HEK293T (cell line): Measurements from ENCODE around the gene SP3.

Source experiments
- CTCF ChIA-PET: fragments of 350-600 bp; formaldehyde crosslinking; extraction: SDS; loops from one replicate; lab custom pipeline; 2021; ENCODE audit warnings: antibody characterized with exemption, inconsistent platforms; lab: Yijun Ruan, JAX
- POLR2A ChIA-PET: fragments of 350-600 bp; formaldehyde crosslinking; extraction: SDS; loops from one replicate; lab custom pipeline; 2020; ENCODE audit warnings: antibody characterized with exemption, inconsistent platforms; lab: Yijun Ruan, JAX
- DNase-seq: peaks from one replicate; pipeline ENCODE4 v3.0.0; 2012; ENCODE audit warnings: mixed read lengths; ENCODE audit errors: extremely low spot score
- ARNT ChIP-seq: fragments of 450-650 bp; IDR thresholded peaks from 2 replicates; pipeline ENCODE4 v1.6.1; 2017; ENCODE audit warnings: mild to moderate bottlenecking
- BHLHE40 ChIP-seq: fragments of 450-650 bp; IDR thresholded peaks from 2 replicates; pipeline ENCODE4 v1.6.1; 2016; ENCODE audit warnings: mild to moderate bottlenecking, moderate library complexity, borderline replicate concordance
- CTBP1 ChIP-seq: fragments of 450-650 bp; IDR thresholded peaks from 2 replicates; pipeline ENCODE4 v1.6.1; 2016; ENCODE audit warnings: borderline replicate concordance
- ELF4 ChIP-seq: fragments of 450-650 bp; IDR thresholded peaks from 2 replicates; pipeline ENCODE4 v1.6.1; 2017; ENCODE audit warnings: antibody characterized with exemption
- FOXA1 ChIP-seq: fragments of 450-650 bp; IDR thresholded peaks from 2 replicates; pipeline ENCODE4 v1.6.1; 2016; ENCODE audit warnings: mild to moderate bottlenecking
- FOXK2 ChIP-seq: fragments of 450-650 bp; IDR thresholded peaks from 2 replicates; pipeline ENCODE4 v1.6.1; 2016; ENCODE audit warnings: mild to moderate bottlenecking
- FOXM1 ChIP-seq: fragments of 450-650 bp; IDR thresholded peaks from 2 replicates; pipeline ENCODE4 v1.6.1; 2017; ENCODE audit warnings: mild to moderate bottlenecking, borderline replicate concordance
- HDGF ChIP-seq: fragments of 450-650 bp; IDR thresholded peaks from 2 replicates; pipeline ENCODE4 v1.6.1; 2017; ENCODE audit warnings: antibody characterized with exemption, borderline replicate concordance
- L3MBTL2 ChIP-seq: fragments of 450-650 bp; conservative IDR thresholded peaks from 2 replicates; pipeline ENCODE4 v1.6.1; 2016; ENCODE audit warnings: mild to moderate bottlenecking
- LEF1 ChIP-seq: fragments of 450-650 bp; IDR thresholded peaks from 2 replicates; pipeline ENCODE4 v1.6.1; 2017; ENCODE audit warnings: mild to moderate bottlenecking, borderline replicate concordance
- NFRKB ChIP-seq: fragments of 450-650 bp; IDR thresholded peaks from 2 replicates; pipeline ENCODE4 v1.6.1; 2016; ENCODE audit warnings: mild to moderate bottlenecking, moderate library complexity
- SP1 ChIP-seq: fragments of 450-650 bp; IDR thresholded peaks from 2 replicates; pipeline ENCODE4 v1.6.1; 2017
- SUZ12 ChIP-seq: fragments of 450-650 bp; IDR thresholded peaks from 2 replicates; pipeline ENCODE4 v1.6.1; 2016; ENCODE audit warnings: mild to moderate bottlenecking
- TARDBP ChIP-seq: fragments of 450-650 bp; IDR thresholded peaks from 2 replicates; pipeline ENCODE4 v1.6.1; 2016
- ZNF384 ChIP-seq: fragments of 450-650 bp; IDR thresholded peaks from 2 replicates; pipeline ENCODE4 v1.6.1; 2016
- TF ChIP-seq, protein P1 (sequence below): fragments of 450-650 bp; IDR thresholded peaks from 2 replicates; pipeline ENCODE4 v1.6.1; 2016

Gene SP3

DNA sequence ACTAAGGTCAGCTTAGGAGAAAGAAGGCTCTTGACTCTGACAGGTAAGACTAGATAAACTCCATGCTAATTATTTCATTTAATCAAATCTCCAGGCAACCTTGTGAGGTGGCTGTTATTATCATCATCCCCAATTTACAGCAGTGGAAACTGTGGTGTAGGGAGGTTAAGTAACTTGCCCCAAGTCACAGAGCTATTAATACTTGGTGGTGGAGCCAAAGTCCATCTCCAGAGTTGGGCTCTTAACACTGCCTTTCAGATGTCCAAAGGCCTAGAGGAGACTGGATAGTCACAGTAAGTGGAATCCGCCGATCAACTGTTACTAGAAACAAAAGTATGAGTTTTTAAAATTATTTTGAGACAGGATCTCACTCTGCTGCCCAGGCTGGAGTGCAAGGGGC is 46.6 kb upstream of the SP3 start:
- TF ChIP-seq, protein P1, sequence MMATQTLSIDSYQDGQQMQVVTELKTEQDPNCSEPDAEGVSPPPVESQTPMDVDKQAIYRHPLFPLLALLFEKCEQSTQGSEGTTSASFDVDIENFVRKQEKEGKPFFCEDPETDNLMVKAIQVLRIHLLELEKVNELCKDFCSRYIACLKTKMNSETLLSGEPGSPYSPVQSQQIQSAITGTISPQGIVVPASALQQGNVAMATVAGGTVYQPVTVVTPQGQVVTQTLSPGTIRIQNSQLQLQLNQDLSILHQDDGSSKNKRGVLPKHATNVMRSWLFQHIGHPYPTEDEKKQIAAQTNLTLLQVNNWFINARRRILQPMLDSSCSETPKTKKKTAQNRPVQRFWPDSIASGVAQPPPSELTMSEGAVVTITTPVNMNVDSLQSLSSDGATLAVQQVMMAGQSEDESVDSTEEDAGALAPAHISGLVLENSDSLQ: no peak
- TF ChIP-seq LEF1 (no peak), SUZ12 (no peak), FOXK2 (no peak), SP1 (no peak), HDGF (no peak), ARNT (no peak), FOXM1 (no peak), ZNF384 (no peak), ELF4 (no peak), NFRKB (no peak), TARDBP (no peak), FOXA1 (no peak), CTBP1 (no peak), L3MBTL2 (no peak), BHLHE40 (no peak)
- DNase-seq: no peak
- POLR2A ChIA-PET: no interaction called here
- CTCF ChIA-PET: no interaction called here

DNA sequence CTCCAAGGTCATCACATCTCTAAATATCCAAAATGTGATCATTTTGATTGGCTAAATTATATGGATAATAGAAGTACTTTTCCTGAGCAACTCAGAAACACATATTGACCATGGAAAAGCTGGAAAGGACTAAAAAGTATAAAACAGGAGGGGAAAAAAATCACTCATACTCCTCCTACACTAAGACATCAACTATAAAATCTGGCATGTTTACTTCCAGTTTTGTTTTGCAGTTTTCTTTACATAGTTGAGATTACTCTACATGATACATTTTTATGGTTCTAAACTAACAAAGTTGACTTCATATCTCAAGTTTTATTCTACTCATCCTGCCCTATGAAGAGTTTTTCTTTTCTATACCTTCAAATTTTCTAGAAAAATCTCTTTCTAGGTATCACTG is 46.0 kb upstream of the SP3 start:
- CTCF ChIA-PET: no interaction called here
- no peak for DNase-seq
- no peak for TF ChIP-seq ZNF384
- TF ChIP-seq TARDBP: no peak
- no peak for TF ChIP-seq FOXA1
- no peak for TF ChIP-seq FOXM1
- no peak for TF ChIP-seq FOXK2
- POLR2A ChIA-PET: no interaction called here

DNA sequence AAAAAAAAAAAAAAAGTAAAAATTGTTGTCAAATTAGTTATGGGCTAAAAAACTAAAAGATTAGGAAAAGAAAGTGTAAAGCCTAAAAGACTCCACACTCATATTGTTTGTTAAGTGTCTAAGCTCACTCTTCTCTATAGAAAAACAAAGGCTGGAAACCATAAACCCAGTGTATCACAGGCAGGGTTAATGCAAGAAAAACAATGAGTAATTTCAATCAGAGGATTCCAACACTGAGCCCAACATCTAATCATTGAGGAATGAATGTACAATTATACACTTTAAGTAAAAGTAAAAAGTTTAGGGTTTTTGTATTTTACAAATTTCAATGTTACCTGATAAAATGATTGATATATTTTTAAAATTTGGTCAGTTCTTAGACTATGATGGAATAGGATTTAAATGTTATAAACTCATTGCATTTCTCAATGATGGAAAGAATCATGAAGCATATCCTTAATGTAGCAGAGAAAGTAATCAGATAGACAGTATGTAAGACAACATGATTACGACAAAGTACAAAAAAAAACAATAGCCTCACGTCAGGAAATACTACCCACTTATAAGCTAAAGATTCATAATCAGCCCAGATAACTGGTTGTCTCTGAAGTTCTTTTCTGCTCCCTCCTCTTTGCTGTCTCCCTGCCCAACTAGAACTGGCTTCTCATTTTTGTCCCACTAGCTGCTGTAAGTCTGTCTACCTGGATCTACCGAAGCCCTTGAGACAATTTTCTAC is 44.5 kb upstream of the SP3 start:
- POLR2A ChIA-PET: no interaction called here
- CTCF ChIA-PET: no interaction called here
- TF ChIP-seq CTBP1: no peak
- TF ChIP-seq SUZ12: no peak
- TF ChIP-seq FOXM1: no peak
- TF ChIP-seq HDGF: no peak
- TF ChIP-seq LEF1: no peak
- TF ChIP-seq TARDBP: no peak
- no peak for TF ChIP-seq ARNT
- TF ChIP-seq SP1: no peak
- no peak for TF ChIP-seq NFRKB
- TF ChIP-seq FOXK2: no peak
- DNase-seq: no peak

DNA sequence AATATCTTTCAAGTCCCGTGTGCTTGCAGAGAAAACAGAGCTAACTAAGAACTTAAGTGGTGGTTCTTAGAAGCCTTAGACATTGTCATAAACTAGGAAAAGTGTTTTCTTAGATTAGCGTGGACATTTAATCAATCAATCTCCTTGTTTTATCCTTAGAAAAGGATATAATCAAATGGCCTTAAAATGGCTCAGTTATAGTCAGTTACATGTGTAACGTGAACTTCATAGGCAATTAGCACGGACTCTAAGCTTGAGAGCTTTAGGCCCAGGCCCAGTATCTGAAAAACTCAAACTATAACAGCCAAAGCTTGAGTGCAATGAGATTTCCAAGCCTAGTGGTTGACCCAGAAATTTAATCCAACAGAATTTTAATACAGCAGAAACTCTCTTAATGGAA is 43.5 kb upstream of the SP3 start:
- TF ChIP-seq LEF1 (no peak), FOXA1 (no peak), CTBP1 (no peak), L3MBTL2 (no peak), FOXM1 (no peak), ELF4 (no peak), ARNT (no peak), TARDBP (no peak), ZNF384 (no peak), SP1 (no peak), BHLHE40 (no peak), HDGF (no peak), SUZ12 (no peak), NFRKB (no peak), FOXK2 (no peak)
- TF ChIP-seq, protein P1: no peak
- ChIA-PET CTCF (no interaction called here), POLR2A (no interaction called here)
- DNase-seq: no peak

DNA sequence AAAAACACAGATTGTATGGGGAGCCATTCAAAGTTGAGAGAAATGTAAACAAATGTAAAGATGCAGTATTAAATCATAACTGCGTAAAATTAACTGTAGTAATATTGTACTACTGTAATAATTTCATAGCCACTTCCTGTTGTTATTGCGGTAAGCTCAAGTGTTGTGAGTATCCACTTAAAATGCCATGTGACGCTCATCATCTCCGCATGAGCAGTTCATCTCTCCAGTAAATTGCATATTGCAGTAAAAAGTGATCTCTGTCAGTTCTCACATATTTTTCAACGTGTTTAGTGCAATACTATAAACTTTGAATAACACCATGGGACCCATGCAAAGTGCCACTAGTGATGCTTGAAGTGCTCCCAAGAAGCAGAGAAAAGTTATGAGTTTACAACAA is 41.8 kb upstream of the SP3 start:
- DNase-seq: no peak
- ChIA-PET CTCF (no interaction called here), POLR2A (no interaction called here)
- TF ChIP-seq NFRKB: no peak
- no peak for TF ChIP-seq ELF4
- no peak for TF ChIP-seq LEF1
- TF ChIP-seq, protein P1: 0 out of 2 replicates have a peak, but pooled peaks have one; percentile 15
- TF ChIP-seq HDGF: no peak

DNA sequence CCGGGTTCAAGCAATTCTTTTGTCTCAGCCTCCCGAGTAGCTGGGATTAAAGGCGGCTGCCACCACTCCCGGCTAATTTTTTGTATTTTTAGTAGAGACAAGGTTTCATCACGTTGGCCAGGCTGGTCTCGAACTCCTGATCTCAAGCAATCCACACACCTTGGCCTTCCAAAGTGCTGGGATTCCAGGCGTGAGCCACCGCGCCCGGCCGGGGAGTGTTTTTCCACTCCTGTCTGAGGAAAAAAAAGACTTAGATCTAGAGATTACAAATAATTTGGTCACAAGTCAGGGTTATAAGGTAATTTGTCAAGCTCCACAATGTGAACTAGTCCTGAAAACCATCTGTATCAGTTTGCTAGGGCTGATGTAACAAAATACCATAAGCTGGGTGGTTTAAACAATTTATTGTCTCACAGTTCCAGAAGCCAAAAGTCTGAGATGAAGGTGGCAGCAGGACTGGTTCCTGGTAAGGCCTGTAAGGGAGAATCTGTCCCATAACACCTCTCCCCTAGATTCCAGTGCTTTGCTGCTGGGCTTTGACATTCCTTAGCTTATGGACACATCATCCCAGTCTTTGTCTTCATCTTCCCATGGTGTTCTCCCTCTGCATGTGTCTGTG is 40.7 kb upstream of the SP3 start:
- ChIA-PET CTCF (no interaction called here), POLR2A (no interaction called here)
- no peak for DNase-seq
- TF ChIP-seq ARNT: no peak
